GM18870 (cell line): ENCODE results near the gene OSBPL2.

Source experiments
- ATAC-seq: cut with Tn5 transposase; IDR thresholded peaks from one replicate; pipeline ENCODE4 v1.9.1; 2021; ENCODE audit warnings: moderate library complexity; ENCODE audit not compliant: unreplicated experiment

OSBPL2 gene

DNA sequence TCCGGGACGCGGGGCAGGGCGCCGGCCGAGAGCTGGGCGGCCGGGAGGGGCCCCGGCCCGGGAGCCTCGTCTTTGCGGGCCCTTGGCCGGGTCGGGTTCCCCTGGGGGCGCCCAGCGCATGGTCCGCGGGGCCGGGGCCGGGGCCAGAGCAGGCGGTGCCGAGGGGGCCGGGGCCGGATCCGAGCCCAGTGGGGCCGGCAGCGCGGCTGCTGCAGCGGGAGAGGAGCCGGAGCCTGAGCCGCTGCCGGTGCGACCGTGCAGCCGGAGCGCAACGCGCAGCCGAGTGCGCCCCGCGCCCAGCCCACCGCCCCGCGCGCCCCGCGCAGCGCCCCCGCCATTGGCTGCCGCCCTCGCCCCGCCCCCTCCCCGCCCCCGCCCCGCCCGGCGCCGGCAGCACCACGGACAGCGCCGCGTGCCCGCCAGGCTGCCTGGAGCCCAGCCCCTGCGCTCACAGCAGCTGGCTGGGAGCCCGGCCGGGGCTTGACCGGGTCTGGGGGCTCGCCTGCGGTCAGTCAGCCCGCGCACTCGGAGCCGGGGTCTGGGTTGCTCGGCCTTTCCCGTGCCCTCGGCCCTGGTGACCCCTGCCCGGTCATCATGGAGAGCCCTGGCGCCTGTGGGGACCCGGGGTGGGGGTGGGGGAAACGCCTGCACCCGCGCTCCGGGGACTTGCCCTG lies 18.2 kb upstream of the OSBPL2 start, which contains the start of gene HRH3:
TSS of gene HRH3 (minus strand) at position 287 of the 674 bp plus-strand sequence. CDS start 308 bp downstream, outside the sequence.
- ATAC-seq = no peak

DNA sequence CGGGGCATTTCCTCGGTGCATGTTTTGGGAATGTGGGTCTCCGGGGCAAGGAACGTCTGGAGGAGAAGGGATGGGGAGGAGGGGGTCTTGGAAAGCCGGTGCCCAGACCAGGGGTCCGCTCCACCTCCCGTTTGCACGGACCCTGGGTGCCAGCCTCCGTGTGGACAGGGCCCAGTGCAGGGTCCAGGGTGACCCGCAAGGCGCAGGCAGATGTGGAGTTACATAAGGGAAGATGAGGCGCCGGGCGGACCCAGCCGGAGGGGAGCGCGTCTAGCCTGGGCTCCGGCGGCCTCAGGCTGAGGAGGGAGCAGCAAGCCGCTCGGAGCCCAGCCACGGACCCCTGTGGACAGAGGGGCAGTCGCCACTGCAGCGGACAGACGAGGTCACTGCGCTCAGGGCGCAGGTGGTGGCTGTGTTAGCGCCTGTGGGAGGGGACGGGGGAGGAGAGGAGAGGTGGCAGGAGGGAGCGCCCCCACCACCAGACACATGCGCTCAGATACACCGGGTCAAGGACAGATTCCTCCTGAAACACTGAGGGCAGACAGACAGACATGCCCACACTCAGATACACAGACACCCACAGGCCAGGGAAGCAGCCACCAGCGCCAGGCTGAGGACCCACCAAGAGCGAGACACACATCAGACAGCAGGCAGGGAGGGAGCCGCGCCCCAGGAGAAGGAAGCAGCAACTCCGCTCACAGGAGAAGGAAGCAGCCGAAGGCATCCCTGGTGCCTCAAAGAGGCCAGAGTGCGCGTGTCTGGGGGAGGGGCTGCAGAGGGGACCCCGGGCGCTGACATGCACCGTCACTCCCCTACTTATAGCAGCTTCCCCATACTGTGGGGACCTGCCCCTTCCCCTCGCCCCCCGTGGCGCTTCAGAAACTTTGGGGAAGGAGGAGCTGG lies 17.4 kb upstream of the OSBPL2 start:
- ATAC-seq = no peak

DNA sequence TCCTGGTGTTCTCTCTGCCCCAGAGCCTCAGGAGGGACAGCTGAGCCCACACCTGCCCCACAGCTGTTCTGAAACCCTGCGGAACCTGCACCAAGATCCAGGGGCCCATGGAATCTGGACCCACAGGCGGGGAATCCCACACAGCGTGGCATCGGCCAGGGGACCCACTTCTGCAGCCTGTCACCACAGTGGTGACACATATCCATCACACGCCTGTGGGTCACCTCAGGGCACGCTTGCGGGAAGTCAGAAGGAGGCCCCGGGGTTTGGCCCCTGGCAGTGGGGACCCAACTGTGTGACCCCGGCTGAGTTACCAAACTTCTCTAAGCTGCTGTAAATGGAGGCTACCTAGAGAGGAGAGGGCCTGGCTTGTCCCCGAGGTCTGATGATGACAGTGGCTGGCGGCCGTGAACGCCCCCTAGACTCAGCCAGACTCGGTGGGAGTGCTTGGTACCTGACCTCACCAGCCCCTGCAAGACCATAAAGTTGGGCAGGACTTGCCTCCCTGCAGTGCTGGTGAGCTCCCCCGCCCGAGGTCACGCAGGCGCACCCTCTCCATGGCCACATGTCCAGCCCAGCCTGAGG lies 16.0 kb upstream of the OSBPL2 start:
- no peak for ATAC-seq

DNA sequence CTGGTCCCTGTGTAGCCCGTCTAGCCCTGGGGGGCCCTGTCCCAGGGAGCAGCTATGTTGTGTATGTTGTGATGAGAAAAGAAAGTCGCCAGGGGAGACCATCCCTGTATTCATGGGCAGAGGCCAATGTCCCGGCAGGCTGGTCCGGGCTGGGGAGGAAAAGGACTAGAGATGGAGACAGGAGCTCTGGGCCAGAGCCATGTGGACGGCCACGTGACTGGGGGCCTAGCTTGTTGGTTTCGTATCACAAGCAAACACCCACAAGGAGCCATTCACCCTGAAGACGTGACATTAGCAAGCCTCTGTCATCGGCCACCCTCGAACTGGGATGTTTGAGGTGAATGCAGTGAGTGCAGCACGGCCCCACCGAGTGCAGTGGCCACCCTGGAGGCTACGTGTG lies 15.3 kb upstream of the OSBPL2 start:
- no peak for ATAC-seq

DNA sequence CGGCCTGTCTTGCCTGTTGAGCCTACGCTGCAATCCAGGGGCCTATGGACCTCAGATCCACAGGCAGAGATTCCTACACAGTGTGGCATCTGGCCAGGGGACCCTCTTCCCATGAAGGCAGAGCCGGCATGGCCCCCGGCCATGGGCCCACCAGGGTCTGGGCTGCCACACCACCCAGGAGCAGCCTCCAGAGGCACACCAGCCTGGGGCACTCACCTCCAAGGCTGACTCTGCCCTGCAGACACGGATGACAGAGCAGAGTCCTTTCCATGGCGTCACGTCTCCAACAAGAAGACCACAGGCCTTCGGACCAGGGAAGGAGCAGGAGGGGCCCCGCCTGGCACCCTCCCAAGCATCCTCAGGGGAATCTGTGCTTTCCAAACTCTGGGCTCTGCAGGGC lies 14.8 kb upstream of the OSBPL2 start:
- no peak for ATAC-seq

DNA sequence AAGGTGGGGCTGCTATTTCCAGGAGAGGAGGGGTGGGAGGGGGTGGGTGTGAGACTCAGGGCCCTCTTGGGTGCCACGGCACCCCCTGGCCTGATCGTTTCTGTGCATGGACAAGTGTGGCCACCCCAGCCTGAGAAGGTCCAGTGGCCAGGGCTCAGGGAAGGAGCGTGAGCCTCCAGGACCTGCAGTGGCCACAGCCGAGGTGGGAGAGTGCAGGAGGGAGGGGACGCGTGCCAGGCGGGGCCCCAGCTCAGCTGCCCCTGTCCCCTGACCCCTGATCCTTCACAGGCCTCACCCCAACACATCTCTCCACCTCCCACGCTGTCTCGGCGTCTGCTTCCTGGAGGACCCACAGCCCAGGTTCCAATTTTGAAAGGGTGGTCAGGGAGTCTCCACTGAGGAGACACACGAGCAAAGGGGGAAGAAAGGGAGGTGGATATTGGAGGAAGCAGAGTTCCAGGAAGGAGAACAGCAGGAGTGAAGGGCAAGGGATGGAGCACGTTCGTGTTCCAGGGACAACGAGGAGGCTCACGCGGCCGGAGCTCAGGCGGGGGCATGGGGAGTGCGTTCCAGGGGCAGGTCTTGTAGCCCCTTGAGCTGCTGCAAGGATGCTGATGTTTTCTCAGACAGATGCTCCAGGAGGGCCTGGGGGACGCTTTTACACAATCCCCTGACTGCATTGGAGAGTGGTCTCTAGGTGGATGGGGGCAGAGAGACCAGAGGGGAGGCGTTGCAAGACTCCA lies 14.0 kb upstream of the OSBPL2 start:
- ATAC-seq = no peak

DNA sequence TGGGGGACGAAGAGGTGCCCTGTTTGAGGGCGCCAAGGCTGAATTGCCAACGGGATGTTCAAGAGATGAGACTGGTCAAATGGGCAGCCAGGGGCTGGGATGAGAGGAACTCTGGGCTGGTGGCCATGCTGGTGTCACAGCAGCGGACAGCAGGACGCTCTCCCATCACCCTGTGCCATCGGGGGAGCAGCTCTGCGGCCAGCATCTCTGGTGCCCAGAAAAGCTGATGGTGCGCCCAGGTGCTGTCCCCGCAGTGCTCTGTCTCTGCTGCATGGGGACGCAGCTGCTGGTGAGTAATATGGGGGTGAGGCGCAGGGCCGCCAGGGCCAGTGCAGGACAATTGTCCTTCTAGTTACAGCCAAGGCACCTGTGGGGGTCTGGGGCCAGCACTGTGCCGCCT lies 13.3 kb upstream of the OSBPL2 start:
- ATAC-seq = no peak

DNA sequence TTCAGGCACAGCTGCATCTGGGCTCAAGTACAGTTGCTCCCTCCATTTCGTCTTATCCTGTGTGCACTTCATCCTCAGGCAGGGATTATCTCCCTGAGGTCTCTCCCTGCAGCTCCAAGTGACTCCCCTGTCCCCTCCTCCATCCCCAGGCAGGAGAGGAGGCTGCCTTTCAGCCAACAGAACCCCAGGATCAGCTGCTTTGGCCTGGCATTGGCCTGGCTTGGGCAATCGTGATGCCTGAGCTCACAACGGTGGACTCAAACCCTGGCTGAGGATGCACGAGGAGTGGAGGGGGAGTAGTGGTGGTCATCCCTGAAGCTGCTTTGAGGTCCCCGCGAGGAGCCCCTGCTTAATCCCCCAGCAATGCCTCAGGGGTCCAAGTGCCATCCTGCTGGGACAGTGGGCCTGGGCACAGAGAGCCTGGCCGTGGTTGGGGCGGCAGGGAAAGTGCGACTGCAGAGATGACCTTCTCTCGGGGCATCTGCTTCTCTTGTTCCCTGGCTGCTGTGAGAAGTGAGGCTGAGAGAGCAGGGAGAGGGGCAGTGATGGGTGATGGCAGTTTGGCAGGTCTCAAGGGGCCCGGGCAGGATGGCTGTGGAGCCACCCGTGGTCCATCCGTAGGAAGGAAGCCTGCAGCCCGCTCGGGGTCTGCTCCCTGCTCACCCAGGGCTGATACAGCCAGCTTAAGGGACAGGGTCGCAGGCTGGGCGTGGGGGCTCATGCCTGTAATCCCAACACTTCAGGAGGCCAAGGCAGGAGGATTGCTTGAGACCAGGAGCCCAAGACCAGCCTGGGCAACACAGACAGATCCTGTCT lies 12.3 kb upstream of the OSBPL2 start:
- ATAC-seq = no peak

DNA sequence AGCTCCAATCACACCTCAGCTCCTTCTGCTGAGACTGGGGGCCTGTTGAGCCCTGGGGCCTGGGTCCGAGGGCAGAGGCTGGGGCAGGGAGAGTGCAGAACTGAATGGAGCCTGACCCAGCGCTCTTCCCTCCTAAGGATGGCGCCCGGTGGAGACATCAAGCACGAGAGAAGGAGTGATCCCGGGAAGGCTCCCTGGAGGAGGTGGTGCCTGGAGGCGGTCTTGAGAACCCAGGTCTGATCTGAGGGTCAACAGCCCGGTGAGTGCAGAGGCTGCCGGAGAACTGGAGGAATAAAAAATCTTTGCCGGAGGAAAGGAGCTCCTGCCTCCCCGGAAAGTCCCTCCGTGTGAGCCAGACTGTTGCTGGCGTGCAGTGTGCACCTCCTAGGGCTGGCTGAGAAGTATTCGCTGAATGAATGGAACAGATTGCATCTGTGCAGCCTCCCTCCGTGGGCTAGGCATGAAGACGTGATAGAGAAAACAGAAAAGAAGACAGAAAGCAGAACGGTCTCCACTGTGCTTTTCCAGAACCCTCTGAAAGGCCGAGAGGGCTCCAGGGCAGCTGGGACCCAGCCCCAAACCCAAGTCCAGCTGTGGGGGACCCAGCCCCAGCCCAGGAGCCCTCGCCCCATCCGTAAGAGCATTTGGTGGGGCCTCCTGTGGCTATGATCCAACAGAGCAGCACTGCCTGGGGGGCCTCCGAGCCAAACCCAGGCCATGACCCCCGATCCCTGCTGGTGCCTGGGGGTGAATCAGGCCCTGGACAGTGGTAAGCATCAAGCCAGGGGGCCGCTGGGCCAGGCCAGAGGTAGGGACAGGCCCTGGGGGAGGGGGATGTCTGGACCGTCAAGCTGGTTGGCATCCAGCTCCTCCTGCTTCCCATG lies 11.4 kb upstream of the OSBPL2 start:
- no peak for ATAC-seq

DNA sequence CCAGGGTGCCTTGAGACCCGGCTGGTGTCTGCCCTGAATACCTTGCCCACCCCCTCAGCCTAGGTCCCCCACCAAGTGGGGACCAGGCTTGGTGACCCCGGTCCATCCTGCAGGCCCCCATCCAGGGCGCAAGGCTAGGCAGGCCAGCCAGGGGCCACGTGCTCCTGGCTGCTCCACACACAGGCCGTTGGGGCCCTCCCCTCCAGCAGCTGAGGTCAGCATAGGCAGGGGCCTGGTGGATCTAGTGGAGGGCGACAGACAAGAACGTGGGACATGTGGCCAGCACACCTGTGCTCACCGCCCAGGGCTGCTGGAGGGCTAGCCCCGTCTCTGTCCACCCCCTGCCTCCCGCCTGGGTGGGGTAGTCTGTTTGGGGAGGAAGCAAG lies 10.7 kb upstream of the OSBPL2 start:
- ATAC-seq = no peak

DNA sequence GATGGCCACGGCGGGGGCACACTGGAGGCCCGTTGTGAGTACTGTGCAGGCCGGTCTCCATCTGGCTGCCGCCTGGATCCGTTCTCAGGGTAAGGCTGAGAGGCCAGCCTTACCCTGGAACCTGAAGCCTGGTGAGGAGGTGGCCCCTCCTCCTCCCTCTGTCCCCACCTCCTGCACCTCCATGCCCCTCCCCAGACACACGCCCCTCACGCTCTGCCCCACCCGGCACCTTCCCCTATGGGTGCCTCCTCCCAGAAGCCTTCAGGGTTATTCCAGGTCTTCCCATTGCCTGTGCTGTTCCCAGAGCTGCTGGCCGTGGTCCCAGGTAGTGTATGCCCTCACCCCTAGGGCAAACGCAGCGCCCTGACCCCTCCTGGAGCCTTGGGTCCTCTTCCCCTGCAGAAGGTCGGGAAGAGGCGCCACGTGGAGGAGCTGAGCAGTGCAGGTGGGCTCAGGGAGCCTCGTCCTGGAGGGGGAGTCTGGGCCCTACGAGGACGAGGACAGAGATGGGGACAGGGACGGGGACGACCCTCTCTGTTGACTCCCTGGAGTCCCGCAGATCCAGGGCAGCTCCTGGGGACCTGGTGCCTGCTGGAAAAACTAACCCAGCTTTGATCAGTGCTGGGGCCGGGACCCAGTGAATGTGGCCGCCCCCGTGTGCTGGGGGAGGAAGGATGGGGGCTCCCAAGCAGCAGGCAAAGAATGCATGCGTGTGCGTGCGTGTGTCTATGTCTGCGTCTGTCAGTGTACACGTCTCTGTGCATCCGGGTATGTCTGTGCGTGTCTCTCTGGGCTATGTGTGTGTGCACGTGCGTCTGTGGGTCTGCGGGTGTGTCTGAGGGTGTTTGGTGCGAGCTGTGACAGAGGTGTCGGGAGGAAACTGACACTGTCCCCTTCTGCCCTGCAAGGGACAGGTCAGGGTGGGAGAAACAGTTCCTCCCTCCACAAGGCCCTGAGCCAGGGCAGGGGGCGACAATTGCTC lies 10.1 kb upstream of the OSBPL2 start:
- ATAC-seq = no peak

DNA sequence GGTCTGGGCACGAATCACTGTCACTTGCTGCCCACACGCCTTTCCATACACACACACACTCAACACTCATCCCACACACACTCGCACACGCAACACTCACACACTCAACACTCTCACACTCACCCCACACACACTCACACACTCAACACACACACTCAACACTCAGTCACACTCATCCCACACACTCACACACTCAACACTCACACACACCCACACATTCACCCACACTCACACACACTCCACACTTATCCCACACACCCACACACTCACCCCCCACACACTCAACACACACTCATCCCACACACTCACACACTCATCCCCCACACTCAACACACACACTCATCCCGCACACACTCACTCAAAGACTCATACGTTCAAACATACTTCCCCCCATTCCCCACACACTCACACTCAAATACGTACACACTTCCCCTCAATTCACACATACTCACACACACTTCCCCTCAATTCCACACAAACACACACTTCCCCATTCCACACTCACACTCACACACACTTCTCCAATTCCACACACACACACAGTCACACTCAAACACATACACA lies 9.3 kb upstream of the OSBPL2 start:
- no peak for ATAC-seq

DNA sequence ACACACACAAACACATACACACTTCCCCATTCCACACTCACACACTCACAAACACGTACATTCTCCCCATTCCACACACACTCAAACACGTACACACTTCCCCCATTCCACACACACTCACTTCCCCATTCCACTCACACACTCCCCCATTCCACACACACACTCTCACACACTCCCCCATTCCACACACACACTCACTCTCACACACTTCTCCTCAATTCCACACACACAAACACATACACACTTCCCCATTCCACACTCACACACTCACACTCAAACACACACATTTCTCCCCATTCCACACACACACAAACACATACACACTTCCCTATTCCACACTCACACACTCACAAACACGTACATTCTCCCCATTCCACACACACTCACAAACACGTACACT lies 8.7 kb upstream of the OSBPL2 start:
- ATAC-seq = no peak

DNA sequence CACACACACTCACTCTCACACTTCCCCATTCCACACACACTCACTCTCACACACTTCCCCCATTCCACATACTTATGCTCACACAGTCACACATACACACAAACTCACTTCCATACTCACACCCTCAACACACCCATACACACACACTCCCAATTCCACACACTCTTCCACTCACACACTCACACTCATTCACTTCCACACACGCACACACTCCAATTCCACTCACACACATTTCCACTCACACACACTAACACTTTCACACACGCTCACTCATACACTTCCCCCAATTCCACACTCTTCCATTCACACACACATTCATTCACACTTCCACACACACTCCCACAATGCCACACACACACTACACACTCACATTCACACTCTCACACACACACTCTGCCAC lies 8.0 kb upstream of the OSBPL2 start:
- no peak for ATAC-seq

DNA sequence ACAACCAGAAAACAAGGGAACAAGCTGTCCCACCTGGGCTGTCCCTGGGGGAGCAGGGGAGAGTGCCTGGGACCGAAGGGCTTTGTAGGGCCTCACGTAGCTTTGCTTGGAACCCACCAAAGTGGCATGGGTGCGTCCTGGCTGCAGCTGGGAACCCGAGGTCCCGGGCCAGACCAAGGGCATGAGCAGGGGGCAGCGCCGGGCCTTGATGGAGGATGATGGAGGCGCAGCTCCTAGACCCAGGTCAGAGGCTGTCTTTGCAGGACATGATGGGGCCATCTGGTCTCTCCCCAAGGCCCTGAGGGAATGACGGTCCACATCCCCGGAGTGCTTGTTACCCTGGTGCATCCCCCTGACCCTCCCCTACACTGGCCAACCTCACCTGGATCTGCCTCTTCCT lies 7.6 kb upstream of the OSBPL2 start:
- ATAC-seq = no peak

DNA sequence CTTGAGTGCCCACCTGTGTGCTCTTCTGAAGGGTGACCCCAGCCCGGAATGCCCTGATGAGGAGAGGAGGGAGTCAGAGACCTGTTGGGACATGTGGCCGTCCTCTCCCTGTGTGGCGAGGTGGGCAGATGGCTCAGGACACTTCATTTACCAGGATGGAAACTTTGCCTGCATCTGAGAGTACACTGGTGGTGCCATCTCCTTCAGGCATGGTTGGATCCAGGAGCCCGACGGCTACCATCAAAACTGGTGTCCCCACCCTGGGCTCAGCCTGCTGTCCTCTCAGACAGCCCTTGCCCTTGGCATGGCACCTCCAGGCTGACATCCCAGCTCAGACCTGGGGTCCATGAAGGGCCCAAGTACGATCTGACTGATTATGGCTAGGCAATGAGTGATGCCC lies 7.0 kb upstream of the OSBPL2 start:
- ATAC-seq = no peak

DNA sequence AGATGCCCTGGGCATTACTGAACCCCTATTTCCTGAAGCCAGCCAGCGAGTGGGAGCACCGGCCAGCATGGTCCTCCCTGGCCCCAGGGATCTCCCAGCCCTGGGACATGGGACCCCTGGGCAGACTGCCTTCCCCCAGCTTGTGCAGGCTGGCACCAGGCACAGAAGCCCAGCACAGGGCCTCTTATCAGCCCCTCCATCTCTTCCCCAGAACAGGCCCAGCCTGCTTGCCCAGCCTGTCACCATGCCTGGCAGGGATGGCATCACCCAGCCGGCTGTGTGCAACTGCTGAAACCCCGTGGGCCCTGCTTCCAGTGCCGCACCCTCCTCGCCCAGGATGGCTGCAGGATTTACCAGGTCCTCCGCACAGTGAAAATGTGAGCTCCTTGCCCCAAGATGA lies 6.1 kb upstream of the OSBPL2 start:
- no peak for ATAC-seq
